C4-2B (cell line): ENCODE data around the gene MS4A1.
"Not testable (repeated sequence)": the region's sequence is repeated elsewhere in the genome, so short reads cannot be mapped to it uniquely, and the experiment has no call there.

Experiments
- H3K27ac ChIP-seq: fragments of 450-650 bp; 2 replicates; pipeline ENCODE4 v1.5.1; 2017
- CTCF ChIP-seq: fragments of 450-650 bp; conservative IDR thresholded peaks from 2 replicates; pipeline ENCODE4 v1.5.1; 2017; ENCODE audit warnings: mild to moderate bottlenecking
- ZFX ChIP-seq: fragments of 450-650 bp; IDR thresholded peaks from 2 replicates; pipeline ENCODE4 v1.6.1; 2017

The MS4A1 gene

DNA sequence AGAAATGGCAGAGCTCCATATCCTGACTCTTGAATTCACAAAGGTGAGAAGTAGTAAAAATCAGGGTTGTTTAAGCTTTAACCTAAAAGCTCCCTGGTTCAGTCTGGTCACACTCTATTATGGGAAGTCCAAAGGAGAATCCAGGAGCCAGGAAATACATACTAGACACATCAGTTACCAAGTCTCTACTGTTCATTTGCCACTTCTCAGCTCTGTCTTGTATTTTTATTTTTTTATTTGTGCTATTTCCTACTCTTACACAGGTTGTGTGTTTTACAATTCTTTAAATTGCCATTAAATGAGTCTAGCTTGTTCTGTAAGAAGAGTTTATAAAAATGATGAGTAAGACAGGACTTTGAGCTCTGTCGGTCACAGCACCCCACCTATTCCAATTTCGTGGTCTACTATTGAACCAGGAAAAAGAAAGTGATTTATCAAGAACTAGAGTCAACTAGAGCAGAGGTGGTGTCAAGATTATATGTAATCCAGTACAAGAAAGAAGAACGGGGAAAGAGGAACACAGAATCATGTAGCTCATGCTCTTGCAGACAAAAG lies 46.7 kb downstream of the MS4A1 start:
- TF ChIP-seq CTCF = no peak
- no peak for TF ChIP-seq ZFX
- H3K27ac ChIP-seq = no peak overlapping the region

GRCh38 chr11:60504219-60504905 lies 48.7 kb downstream of the MS4A1 start:
- H3K27ac ChIP-seq = no peak overlapping the region
- TF ChIP-seq CTCF = no peak
- TF ChIP-seq ZFX = no peak

DNA sequence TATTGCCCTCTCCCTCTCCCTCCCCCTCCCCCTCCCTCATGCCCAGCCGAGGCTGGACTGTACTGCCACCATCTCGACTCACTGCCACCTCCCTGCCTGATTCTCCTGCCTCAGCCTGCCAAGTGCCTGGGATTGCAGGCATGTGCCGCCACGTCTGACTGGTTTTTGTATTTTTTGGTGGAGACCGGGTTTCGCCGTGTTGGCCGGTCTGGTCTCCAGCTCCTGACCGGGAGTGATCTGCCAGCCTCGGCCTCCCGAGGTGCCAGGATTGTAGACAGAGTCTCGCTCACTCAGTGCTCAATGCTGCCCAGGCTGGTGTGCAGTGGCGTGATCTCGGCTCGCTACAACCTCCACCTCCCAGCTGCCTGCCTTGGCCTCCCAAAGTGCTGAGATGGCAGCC lies 54.0 kb downstream of the MS4A1 start:
- H3K27ac ChIP-seq = not testable (repeated sequence)

DNA sequence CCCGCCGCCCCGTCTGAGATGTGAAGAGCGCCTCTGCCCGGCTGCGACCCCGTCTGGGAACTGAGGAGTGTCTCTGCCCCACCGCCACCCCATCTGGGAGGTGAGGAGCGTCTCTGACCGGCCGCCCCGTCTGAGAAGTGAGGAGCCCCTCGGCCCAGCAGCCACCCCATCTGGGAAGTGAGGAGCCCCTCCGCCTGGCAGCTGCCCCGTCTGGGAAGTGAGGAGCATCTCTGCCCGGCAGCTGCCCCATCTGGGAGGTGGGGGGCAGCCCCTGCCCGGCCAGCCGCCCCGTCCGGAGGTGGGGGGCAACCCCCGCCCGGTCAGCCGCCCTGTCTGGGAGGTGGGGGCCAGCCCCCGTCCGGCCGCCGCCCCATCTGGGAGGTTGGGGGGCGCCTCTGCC lies 54.6 kb downstream of the MS4A1 start:
- not testable (repeated sequence) for H3K27ac ChIP-seq

GRCh38 chr11:60511393-60511792 lies 55.7 kb downstream of the MS4A1 start:
- no peak overlapping the region for H3K27ac ChIP-seq
- no peak for TF ChIP-seq ZFX
- TF ChIP-seq CTCF = no peak

DNA sequence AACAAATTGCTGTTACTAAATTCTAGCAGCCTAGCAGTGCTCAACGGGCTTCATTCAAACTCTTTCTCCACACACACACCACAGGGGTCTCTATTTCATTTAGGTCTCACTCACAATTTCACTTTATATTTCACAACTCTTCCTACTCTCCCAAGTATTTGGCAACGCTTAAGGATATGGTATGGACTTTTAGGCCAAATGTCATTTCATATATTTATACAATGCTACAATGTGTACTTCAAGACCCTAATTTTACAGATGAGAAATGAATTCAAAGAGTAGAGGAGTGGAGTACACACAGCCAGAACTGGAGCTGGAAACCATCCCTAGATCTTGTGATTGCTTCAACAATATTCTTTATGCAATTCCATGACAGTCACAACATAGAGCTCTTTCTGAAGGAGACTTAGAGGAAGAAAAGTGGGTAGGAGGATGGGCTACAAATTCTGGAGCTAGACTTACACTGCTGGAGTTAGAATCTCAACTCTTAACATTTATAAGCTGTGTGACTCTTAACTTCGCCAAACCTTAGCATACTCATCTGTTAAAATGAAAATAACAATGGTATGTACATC lies 57.1 kb downstream of the MS4A1 start:
- no peak overlapping the region for H3K27ac ChIP-seq
- TF ChIP-seq ZFX = no peak
- no peak for TF ChIP-seq CTCF

GRCh38 chr11:60513496-60514460 lies 58.1 kb downstream of the MS4A1 start:
- TF ChIP-seq CTCF = no peak
- TF ChIP-seq ZFX = no peak
- H3K27ac ChIP-seq = no peak overlapping the region
